Measurements from ENCODE around the gene TARS3.
"Not testable (repeated sequence)": the region's sequence is repeated elsewhere in the genome, so short reads cannot be mapped to it uniquely, and the experiment has no call there.

Gene TARS3

DNA sequence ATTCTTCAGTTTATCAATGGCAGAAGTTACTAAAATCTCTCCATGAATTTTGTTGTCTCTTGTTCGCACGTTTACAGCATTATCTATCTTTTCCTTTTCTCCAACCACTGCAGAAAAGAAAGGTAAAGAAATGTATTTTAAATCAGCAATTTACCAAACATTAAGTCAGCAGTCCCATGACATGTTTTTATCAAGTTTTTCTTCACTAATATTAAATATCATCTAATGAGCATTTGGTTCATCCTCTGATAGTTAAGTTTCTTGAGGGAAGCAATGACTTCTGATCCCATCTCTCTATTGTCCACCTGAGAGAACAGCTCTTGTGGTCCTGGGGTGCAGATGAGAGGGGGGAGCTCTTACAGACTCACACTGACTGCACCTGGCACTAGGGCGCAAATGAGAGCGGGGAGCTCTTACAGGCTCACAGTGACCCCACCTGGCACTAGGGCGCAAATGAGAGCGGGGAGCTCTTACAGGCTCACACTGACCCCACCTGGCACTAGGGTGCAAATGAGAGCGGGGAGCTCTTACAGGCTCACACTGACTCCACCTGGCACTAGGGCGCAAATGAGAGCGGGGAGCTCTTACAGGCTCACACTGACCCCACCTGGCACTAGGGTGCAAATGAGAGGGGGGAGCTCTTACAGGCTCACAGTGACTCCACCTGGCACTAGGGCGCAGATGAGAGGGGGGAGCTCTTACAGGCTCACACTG lies 69.5 kb downstream of the TARS3 start:
- peak; percentile 2 for DNase-seq (ENCODE audit: low spot score)

DNA sequence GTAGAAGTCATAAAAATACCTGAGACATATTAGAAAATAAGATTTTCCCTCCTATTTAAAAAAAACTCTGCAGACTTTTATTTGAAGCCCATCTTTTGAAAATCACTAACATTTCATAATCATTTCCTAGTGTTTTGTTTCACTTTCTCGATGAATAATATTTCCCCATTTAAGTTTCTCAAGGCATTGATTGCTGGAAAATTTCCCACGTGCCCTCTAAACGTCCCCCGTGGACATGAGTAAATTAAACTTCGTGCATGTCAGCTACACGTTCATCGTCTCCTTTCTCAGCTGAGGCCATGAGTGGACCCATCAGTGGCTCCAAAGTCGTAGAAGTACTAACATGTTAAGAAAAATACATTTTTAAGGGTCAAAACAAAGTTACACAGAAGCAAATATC lies 70.1 kb downstream of the TARS3 start:
- DNase-seq (ENCODE audit: low spot score): no peak

DNA sequence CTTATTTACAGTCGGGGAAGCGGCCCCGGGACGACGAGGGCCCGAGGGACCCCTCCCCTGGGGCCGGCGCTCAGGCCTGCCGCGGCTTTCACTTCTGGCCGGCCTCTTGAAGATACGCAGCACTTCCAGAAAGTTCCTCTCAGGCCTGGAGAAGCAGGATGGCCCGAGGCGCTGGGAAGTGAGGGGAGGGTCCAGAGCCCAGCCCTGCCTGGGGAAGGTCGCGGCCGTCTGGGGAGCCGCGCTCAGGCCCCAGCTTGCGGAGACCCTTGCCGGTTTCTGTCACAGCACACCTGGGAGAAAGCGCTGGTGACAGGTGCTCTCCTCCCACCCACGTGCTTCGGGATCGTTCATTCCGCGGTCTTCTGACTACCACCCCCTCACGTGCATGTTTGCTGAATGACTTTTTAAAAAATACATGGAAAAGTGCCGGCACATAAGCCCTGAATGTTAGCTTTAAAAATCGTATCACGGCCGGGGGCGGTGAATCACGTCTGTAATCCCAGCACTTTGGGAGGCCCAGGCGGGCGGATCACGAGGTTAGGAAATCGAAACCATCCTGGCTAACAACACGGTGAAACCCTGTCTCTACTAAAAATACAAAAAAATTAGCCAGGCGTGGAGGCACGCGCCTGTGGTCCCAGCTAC lies 71.4 kb downstream of the TARS3 start:
- DNase-seq (ENCODE audit: low spot score): no peak

DNA sequence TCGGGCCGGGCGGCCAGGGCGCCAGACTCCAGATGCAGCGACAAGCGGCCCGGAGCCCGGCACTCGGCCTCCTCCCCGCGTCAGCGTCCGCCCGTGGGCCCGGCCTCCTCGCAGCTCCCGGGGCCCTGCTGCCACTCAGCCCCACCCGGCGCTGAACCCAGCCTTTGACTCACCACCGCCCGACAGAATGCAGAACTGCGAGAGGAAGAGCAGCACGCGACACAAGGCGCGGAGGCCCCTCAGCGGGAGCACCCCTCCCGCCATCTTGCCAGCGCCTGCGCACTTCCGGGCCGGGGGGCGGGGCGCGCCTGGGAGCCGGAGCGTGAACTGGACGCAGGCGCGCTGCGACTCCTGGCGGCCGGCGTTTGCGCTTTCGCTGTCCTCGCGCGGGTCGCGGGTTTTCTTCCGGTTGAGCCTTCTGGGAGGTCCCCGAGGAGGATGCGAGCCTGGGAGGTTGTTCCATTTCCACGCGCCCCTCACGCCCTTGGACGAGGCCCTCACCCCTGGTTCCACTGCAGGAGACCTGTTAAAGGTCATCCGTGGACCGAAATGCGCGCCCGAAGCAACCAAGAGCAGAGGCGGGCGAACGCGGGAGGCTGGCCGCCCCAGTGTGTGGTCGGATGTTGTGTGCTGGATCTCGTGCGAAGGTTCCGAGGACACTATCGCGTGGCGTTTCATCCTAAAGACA lies 72.0 kb downstream of the TARS3 start, which contains the start of gene TM2D3:
TM2D3 (minus strand) TSS at position 284 of the 688 bp plus-strand sequence; CDS start at position 264, 20 bp downstream.
- peak; percentile 94 for DNase-seq (ENCODE audit: low spot score)

DNA sequence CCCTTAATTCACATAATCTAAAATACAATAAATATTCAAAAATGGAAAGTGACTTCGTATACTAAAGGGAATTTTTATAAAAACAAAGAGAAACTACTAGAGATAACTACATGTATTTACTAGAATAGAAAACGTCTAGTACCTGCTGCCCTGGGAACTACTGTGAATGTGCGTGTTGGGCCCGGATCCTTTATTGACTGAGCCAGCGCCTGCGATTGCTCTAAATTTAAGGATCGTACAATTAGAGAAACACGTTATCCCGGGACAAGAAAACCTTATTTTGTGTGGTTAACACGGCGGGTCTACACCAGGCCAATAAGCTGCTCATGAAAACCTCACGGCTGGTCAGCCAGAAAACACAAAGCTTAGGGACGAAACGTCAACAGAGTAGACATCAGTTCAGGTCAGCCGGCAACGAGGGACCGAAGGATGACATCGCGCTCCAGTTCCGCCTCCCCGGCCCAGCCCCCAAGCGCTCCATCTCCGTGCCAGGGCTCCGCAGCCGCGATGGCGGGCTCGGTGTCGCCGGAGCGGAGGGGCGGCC lies 72.6 kb downstream of the TARS3 start:
- no peak for DNase-seq (ENCODE audit: low spot score)

DNA sequence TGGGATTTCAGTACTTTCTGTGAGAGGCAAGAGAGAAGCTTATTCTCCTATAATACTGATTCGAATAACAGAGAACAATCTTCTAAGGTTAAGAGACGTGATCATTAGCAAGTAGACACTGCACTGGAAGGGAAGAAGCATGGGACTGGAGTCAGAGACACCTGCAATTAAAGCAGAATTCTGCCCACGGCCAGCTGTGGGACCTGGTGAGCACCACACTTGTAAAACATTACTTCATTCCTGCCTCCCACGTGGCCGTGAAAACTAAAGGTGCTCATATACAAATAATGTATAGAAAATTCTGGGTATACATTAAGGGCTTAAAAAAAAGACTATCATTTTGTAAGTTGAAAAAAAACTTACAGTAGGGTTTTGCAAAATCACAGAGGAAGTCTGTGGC lies 74.1 kb downstream of the TARS3 start:
- no peak for DNase-seq (ENCODE audit: low spot score)

DNA sequence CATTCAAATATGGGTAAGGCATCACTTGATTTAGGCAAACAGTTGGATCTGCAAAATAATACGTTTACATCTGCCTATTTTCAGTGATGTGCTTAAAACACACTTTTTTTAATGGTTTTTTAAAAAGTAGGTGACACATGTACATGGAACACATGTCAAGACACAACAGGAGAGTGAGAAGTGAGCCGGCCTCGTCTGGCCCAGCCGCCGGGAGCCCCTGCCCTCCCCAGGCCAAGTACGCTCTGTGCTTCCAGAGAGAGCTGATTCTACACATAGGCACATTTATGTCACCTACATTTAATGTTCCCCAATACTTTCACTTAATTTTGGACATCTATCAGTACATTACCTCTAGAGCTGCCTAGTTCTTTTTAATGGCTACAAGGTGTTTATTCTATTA lies 75.9 kb downstream of the TARS3 start:
- no peak for DNase-seq (ENCODE audit: low spot score)

DNA sequence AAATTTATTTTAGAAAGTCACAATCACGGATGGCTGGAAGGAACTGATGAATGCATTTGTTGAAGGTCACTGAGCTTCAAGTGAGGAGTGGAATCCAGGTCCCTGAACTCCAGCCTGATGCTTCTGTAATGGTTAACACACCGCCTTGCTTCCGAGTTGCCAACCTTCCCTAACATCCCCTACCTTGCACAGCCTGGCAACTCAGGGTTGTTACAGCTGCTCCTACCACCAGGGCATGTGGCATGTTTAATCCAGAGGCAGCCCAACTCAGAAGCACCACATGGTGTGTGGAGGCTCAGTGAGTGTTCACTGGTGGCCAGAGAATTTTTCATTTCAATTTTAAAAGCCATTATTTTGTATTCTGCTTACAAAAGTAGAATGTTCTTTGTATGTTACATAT lies 77.0 kb downstream of the TARS3 start:
- no peak for DNase-seq (ENCODE audit: low spot score)

DNA sequence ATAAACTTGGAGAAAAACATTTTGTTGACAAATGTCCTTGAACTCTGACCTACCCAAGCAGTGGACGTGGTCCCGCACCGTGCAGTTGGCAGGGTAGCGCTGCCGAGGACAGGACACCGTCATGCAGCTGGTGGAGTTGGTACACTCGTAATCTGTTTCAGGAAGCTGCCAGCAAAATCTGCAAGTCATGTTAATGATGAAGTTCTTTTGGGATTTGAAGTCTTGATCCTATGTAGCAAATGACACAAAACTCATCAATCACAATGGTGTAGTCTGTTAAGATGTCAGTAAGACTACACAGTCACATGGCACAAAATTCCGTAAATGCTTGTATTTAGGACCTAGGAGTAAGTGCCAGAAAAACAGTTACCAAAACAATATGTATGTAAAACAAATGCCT lies 77.6 kb downstream of the TARS3 start:
- DNase-seq (ENCODE audit: low spot score): no peak

DNA sequence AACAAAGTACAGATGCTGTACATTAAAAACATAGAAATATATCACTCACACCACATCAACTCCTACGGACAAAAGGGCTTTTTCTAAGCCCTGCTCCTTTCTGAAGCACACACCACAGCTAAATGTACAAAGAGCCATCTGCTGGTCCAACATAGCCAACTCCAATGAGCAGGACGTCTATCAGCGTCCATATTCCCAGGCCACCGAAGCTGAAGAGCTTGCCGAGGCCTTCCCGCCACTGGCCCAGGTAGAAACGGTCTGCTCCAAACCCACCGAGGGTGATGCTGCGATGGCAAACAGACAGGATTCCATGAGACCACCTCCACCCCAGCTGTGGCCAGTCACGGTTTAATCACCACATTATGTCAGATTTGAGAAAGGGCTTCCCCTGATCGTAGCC lies 81.9 kb downstream of the TARS3 start:
- no peak for DNase-seq (ENCODE audit: low spot score)

DNA sequence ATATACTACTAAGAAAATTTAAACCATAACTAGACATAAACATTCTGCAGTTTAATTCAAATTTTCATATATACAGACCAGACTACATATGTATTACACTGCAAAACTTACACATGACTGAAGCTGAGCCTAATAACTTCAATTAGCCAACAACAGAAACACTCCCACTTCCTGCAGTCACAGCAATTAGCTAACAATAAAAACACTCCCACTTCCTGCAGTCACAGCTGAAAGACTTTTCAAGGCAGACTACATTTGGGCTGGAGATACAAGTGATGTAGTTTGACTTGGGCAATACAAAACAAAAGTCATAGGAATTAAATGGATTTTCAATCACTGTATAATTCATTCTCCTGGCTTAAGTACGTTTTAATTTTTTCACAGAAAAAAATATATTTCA lies 82.4 kb downstream of the TARS3 start:
- DNase-seq (ENCODE audit: low spot score): peak; percentile 51

DNA sequence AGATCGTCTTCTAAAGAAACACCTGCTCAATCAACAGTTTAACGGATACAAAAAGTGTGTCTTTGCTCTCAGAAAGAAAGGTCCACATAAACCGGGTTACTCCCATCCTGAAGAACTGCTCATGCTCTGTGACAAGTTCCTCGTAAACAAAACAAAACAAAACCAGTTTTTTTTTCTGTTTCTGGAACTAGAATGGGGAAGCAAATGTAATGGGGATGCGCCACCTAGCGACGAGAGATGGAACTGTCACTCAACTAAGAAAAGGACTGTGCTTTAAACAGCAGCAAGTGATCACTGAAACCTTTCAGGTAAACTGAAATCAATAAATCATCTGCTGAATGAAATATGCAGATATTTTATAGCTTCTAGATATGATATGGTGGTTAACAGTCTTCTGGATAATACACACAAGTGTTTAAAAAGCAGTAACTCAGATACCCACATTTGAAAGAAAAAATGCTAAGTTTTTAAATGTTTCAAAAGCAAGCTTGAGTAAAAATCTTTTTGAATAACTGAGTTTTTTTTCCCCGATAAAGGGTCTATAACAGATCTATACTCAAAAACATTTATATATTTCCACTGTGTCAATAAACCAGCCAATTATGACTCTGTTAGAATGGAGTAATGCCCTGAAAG lies 83.0 kb downstream of the TARS3 start:
- peak; percentile 75 for DNase-seq (ENCODE audit: low spot score)

DNA sequence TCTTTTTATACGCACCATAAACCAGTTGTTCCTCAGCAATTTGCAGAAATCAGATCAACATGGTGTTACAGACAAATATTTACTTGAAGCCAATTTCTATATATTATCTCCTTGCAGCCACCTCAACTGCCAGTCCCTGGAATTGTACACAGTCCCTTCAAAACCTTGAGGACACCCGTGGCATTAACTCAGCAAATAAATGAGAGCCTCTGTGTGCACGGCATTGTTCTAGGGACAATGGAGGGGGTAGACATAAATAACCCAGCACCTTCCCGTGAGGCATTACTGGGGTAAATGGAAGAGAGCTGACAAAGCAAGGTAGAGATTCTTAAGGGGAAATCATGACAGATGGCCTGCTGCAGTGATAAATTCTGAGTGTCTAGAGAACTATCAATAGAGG lies 84.6 kb downstream of the TARS3 start:
- no peak for DNase-seq (ENCODE audit: low spot score)

DNA sequence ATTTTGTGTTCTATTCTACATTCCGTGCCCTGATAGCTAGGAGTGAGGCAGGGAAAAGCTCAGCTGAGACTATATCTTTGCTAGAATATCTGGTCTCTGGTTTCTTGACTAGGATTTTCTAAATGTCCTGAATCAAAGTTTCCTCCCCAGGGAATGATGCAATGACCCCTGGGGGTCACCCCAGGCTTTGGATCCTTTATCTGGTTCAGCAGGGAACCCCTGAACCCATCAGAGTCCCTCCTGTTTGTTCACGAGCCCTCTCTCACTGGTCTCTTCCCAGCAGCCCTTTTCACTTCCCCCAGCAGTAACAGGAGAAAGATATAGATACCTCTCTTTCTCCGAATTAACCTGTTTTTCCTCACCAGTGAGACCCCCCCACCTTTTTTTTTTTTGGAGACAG lies 86.4 kb downstream of the TARS3 start:
- no peak for DNase-seq (ENCODE audit: low spot score)

DNA sequence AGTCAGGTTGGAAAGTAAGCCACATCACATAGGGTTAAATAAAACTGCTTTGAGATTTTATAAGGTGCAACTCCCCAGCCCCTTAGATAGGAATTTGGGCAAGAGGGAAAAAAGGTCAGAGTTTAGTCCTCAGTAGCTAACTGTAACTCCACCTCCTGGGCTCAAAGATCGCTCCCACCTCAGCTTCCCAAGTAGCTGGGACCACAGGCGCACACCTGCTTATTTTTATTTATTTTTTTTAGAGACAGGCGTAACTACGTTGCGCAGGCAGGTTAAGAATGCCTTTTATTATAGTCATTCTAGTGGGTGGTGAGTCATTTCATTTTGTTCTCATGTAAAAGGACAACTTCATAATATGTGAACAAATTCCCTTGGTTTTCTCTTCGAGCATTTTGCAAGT lies 86.8 kb downstream of the TARS3 start:
- DNase-seq (ENCODE audit: low spot score): no peak

DNA sequence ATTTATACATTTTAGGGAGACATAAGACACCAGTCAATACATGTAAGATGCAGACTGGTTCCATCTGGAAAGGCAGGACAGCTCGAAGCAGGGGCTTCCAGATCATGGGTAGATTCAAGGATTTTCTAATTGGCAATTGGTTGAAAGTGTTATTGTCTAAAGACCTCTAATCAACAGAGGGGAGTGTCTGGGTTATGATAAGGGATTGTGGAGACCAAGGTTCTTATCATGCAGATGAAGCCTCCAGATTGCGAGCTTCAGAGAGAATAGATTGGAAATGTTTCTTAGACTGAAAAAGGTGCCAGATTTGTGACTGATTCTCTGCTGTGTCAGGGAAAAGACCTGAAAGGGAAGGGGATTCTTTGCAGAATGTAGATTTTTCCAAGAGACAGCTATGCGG lies 87.2 kb downstream of the TARS3 start:
- DNase-seq (ENCODE audit: low spot score): no peak

DNA sequence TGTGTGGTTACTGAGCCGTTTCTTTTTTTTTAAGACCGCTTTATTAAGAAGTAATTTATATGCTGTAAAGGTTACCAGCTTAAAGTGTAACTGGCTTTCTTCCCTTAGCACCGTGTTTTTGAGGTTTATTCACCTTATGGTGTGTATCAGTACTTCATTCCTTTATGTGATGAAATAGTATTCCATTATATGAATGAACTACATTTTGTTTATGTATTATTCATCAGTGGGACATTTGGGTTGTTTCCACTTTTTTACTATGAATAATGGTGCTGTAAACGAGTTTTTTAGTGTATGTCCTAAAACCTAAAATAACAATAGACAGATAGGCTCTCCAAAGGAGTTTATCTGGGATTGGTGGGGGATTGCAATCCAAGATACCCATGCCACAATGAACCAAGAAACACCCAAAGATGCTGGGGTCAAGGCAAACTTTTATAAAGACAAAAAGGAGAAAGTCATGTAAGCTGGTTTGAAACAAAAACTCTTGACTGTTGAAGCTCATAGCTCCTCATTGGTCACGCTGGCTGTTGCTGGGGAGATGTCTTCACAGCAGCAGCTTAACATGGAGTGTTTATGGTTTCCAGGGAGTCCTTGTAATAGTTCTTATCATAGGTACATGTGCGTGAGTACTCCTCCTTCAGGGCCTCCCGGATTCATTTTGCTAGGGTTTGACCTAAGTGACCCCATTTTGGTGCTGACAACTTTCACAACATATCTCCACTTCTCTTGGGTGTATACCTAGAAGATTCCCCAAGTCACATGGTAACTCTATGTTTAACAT lies 88.1 kb downstream of the TARS3 start:
- DNase-seq (ENCODE audit: low spot score): no peak

DNA sequence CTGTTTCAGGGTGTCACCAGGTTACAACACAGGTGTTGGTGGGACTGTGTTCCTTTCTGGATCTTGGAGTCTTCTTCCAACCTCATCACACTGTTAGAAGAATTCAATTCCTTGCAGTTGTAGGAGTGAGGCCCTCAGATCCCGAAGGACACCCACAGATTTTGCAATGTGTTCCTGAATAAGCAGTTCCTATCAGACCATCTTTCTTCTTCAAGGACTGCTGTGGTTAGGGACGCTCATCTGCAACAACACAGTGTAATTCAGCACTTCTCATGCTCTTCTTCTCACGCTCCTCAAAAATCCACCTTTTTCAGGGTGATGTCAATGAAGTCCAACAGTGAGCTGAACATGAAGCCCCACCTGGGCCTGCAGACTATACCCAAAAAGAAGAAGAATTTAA lies 90.9 kb downstream of the TARS3 start:
- DNase-seq (ENCODE audit: low spot score): no peak

DNA sequence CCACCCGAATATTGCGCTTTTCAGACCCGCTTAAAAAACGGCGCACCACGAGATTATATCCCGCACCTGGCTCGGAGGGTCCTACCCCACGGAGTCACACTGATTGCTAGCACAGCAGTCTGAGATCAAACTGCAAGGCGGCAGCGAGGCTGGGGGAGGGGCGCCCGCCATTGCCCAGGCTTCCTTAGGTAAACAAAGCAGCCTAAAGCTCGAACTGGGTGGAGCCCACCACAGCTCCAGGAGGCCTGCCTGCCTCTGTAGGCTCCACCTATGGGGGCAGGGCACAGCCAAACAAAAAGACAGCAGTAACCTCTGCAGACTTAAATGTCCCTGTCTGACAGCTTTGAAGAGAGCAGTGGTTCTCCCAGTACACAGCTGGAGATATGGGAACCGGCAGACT lies 97.5 kb downstream of the TARS3 start:
- DNase-seq (ENCODE audit: low spot score): not testable (repeated sequence)

DNA sequence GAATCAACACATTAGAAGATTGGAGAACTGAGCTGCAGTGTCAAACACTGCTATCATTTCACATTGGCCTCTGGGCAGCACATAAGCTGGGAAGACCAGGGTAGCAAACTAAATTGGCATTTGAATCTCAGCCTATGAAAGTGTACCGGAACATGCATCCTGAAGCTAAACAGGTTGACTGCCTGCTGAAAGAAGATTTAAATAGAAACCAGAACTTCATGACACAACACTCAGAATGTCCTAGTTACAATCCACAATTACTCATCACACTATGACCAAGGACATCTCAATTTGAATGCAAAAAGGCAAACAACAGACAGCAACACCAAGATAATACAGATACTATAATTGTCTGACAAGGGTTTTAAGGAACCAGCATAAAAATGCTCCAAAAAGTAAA lies 98.3 kb downstream of the TARS3 start:
- no peak for DNase-seq (ENCODE audit: low spot score)

DNA sequence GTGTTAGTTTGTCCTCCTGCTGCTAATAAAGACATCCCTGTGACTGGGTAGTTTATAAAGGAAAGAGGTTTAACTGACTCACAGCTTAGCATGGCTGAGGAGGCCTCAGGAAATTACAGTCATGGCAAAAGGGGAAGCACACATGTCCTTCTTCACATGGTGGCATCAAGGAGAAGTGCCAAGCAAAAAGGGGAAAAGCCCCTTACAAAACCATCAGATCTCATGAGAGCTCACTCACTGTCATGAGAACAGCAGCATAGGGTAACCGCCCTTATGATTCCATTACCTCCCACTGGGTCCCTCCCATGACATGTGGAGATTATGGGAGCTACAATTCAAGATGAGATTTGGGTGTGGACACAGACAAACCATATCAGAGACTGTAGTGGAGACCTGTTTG lies 99.1 kb downstream of the TARS3 start:
- DNase-seq (ENCODE audit: low spot score): no peak
